GM12873 (cell line): ENCODE measurements around the gene KIF23.

Source experiments
- CTCF ChIP-seq: IDR thresholded peaks from 2 replicates; pipeline ENCODE4 v1.5.1; 2012; ENCODE audit warnings: low read depth, mild to moderate bottlenecking, moderate library complexity, low read length, control low read depth; ENCODE audit not compliant: insufficient read depth; ENCODE audit errors: missing control alignments

The KIF23 gene

GRCh38 chr15:69436951-69437350, 22.8 kb downstream of the KIF23 start:
- TF ChIP-seq CTCF, result no peak

- no peak for TF ChIP-seq CTCF
These were observed 25.5 kb downstream of the KIF23 start for GRCh38 chr15:69439623-69440022.

GRCh38 chr15:69443032-69443611, 29.0 kb downstream of the KIF23 start:
- no peak for TF ChIP-seq CTCF

- TF ChIP-seq CTCF, result no peak
These were observed 30.5 kb downstream of the KIF23 start for GRCh38 chr15:69444686-69445085.

- no peak for TF ChIP-seq CTCF
These were observed 32.8 kb downstream of the KIF23 start for GRCh38 chr15:69446953-69447352.

- TF ChIP-seq CTCF, result no peak
These were observed 37.0 kb downstream of the KIF23 start for GRCh38 chr15:69450968-69451695.

GRCh38 chr15:69451951-69452691, 38.0 kb downstream of the KIF23 start:
- no peak for TF ChIP-seq CTCF
